ENCODE data around the gene VPS41. TPM values are rescaled to one million over a fixed set of nuclear protein-coding genes. Genes with fewer than 3 reads are reported as not detected.
"Not testable (repeated sequence)": the region's sequence is repeated elsewhere in the genome, so short reads cannot be mapped to it uniquely, and the experiment has no call there.

VPS41 gene
- total RNA-seq, 1 donor from 2014 or later = 108 TPM

GRCh38 chr7:38863601-38864291 lies 45.2 kb downstream of the VPS41 start:
- Mint-ChIP-seq H3K4me3 (ENCODE audit: unreplicated experiment) (peak overlapping the region; percentile 56), H3K27ac (ENCODE audit: unreplicated experiment) (peak overlapping the region; percentile 56), H3K27me3 (ENCODE audit: unreplicated experiment) (peaks cover 2% of the 10 kb centered on the region), H3K4me1 (ENCODE audit: low read depth, unreplicated experiment) (peaks cover 19% of the 10 kb centered on the region), H3K9me3 (ENCODE audit: unreplicated experiment) (peaks cover 2% of the 10 kb centered on the region), H3K36me3 (ENCODE audit: unreplicated experiment) (no peaks in the 10 kb centered on the region)
- DNase-seq = peak; percentile 35
- TF ChIP-seq CTCF (IDR thresholded peaks at IDR 0.05; ENCODE audit: partially characterized antibody, unreplicated experiment) = no peak

GRCh38 chr7:38862666-38863065 lies 46.3 kb downstream of the VPS41 start:
- H3K27ac Mint-ChIP-seq (ENCODE audit: unreplicated experiment) = peak overlapping the region; percentile 76
- no peak for DNase-seq
- H3K4me3 Mint-ChIP-seq (ENCODE audit: unreplicated experiment) = peak overlapping the region; percentile 58
- no peaks in the 10 kb centered on the region for H3K36me3 Mint-ChIP-seq (ENCODE audit: unreplicated experiment)
- TF ChIP-seq CTCF (IDR thresholded peaks at IDR 0.05; ENCODE audit: partially characterized antibody, unreplicated experiment) = no peak
- H3K4me1 Mint-ChIP-seq (ENCODE audit: low read depth, unreplicated experiment) = peaks cover 19% of the 10 kb centered on the region
- peaks cover 2% of the 10 kb centered on the region for H3K27me3 Mint-ChIP-seq (ENCODE audit: unreplicated experiment)
- peaks cover 2% of the 10 kb centered on the region for H3K9me3 Mint-ChIP-seq (ENCODE audit: unreplicated experiment)

GRCh38 chr7:38858259-38858884 lies 50.6 kb downstream of the VPS41 start:
- Mint-ChIP-seq H3K27me3 (ENCODE audit: unreplicated experiment) (no peaks in the 10 kb centered on the region), H3K36me3 (ENCODE audit: unreplicated experiment) (no peaks in the 10 kb centered on the region), H3K27ac (ENCODE audit: unreplicated experiment) (no peak overlapping the region), H3K4me3 (ENCODE audit: unreplicated experiment) (no peak overlapping the region), H3K4me1 (ENCODE audit: low read depth, unreplicated experiment) (peaks cover 15% of the 10 kb centered on the region), H3K9me3 (ENCODE audit: unreplicated experiment) (no peaks in the 10 kb centered on the region)
- no peak for DNase-seq
- TF ChIP-seq CTCF (IDR thresholded peaks at IDR 0.05; ENCODE audit: partially characterized antibody, unreplicated experiment) = no peak

GRCh38 chr7:38855867-38856266 lies 53.1 kb downstream of the VPS41 start:
- Mint-ChIP-seq H3K4me3 (ENCODE audit: unreplicated experiment) (no peak overlapping the region), H3K27ac (ENCODE audit: unreplicated experiment) (no peak overlapping the region), H3K27me3 (ENCODE audit: unreplicated experiment) (no peaks in the 10 kb centered on the region), H3K36me3 (ENCODE audit: unreplicated experiment) (no peaks in the 10 kb centered on the region), H3K9me3 (ENCODE audit: unreplicated experiment) (no peaks in the 10 kb centered on the region), H3K4me1 (ENCODE audit: low read depth, unreplicated experiment) (no peaks in the 10 kb centered on the region)
- TF ChIP-seq CTCF (IDR thresholded peaks at IDR 0.05; ENCODE audit: partially characterized antibody, unreplicated experiment) = no peak
- no peak for DNase-seq

GRCh38 chr7:38855386-38855785 lies 53.6 kb downstream of the VPS41 start:
- H3K27ac Mint-ChIP-seq (ENCODE audit: unreplicated experiment) = no peak overlapping the region

GRCh38 chr7:38854947-38855346 lies 54.0 kb downstream of the VPS41 start:
- not testable (repeated sequence) for H3K4me3 Mint-ChIP-seq (ENCODE audit: unreplicated experiment); DNase-seq; H3K36me3 Mint-ChIP-seq (ENCODE audit: unreplicated experiment); H3K27me3 Mint-ChIP-seq (ENCODE audit: unreplicated experiment); H3K27ac Mint-ChIP-seq (ENCODE audit: unreplicated experiment); H3K4me1 Mint-ChIP-seq (ENCODE audit: low read depth, unreplicated experiment); H3K9me3 Mint-ChIP-seq (ENCODE audit: unreplicated experiment)

More at GRCh38 chr7:38855386-38855785, 53.6 kb downstream of the VPS41 start:
- Mint-ChIP-seq H3K36me3 (ENCODE audit: unreplicated experiment) (no peaks in the 10 kb centered on the region), H3K9me3 (ENCODE audit: unreplicated experiment) (no peaks in the 10 kb centered on the region), H3K4me1 (ENCODE audit: low read depth, unreplicated experiment) (no peaks in the 10 kb centered on the region), H3K4me3 (ENCODE audit: unreplicated experiment) (no peak overlapping the region), H3K27me3 (ENCODE audit: unreplicated experiment) (no peaks in the 10 kb centered on the region)
- DNase-seq = no peak
- TF ChIP-seq CTCF (IDR thresholded peaks at IDR 0.05; ENCODE audit: partially characterized antibody, unreplicated experiment) = no peak
